ENCODE results near the gene N4BP2. TPM values are rescaled to one million over a fixed set of nuclear protein-coding genes. Genes with fewer than 3 reads are reported as not detected.
"Not testable (repeated sequence)": the region's sequence is repeated elsewhere in the genome, so short reads cannot be mapped to it uniquely, and the experiment has no call there.

N4BP2 gene
- total RNA-seq (2014; rRNA removed; shearing (Covaris generic)): 17.9 and 20.6 TPM in 2 replicates

DNA sequence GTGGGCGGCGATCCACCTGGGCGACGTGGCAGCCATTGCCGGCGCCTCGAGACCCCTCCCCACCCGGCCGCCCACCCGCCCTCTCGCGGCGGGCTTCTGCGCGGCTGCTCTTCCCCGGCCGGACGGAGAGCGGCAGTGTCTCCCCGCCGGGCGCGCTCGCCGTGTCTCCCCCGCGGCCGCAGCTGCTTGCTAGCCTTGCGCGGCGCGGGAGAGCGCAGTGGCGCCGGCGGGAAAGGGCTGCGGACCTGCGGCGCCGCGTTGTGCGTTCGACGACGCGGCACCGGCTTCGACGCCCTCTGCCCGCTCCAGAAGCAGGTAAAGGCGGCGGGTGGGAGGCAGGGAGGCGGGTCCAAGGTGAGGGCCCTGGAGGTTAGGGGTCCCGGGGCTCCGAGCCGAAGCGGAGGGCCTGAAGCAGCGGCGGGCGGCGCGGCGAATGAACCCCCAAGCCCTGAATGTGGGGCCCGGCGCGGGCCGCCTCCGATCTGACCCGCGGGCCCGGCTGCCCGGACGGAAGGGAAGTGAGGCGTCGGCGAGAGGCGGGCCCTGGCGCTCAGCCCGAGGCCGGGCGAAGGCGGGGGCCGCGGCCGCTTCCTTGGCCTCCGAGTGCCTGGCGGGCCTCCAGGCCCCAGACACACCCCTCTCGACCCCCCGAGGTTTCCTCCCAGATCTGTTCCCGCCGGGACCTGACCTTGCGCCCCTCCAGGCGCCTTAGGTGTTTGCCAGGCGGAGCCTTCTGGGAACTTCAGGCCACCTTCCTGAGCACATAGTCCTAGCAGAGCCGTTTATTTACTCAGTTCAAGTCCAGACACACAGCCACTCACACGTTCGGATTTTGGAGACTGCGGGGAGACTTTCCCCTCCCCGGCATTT is at the start of gene N4BP2:
TSS of gene N4BP2 (plus strand) at position 135 of the 870 bp plus-strand sequence. CDS start 40,491 bp downstream, outside the sequence.
- peak; percentile 79 to 85 for DNase-seq
- Histone ChIP-seq H3K4me3 (peak within 1 kb of the TSS; percentile 83), H3K4me1 (no peaks in the 10 kb centered on the region; the same call in 1 of the 2 replicates)

DNA sequence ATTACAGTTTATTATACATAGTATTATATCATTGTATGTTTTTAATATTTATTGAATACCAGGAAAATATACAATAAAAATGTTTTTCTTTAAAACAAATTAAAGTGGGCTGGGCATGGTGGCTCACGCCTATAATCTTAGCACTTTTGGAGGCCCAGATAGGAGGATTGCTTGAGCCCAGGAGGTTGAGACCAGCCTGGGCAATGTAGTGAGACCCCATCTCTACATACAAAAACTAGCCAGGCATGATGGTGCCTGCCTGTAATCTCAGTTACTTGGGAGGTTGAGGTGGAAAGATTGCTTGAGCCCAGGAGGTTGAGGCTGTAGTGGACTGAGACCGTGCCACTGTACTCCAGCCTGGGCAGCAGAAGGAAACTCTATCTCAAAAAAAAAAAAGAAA is 40.6 kb upstream of the N4BP2 start:
- H3K4me1 ChIP-seq: no peaks in the 10 kb centered on the region
- H3K9me3 ChIP-seq (replicated peaks): no peaks in the 10 kb centered on the region
- no peaks in the 10 kb centered on the region for H3K27me3 ChIP-seq
- no peaks in the 10 kb centered on the region for H3K36me3 ChIP-seq
- DNase-seq: no peak
- no peak overlapping the region for H3K4me3 ChIP-seq
- H3K27ac ChIP-seq: no peak overlapping the region

More for the DNA sequence above, at the start of gene N4BP2:
- Histone ChIP-seq H3K9me3 (replicated peaks) (no peaks in the 10 kb centered on the region), H3K36me3 (no peaks in the 10 kb centered on the region), H3K27me3 (no peaks in the 10 kb centered on the region), H3K27ac (peak within 1 kb of the TSS; percentile 95)

DNA sequence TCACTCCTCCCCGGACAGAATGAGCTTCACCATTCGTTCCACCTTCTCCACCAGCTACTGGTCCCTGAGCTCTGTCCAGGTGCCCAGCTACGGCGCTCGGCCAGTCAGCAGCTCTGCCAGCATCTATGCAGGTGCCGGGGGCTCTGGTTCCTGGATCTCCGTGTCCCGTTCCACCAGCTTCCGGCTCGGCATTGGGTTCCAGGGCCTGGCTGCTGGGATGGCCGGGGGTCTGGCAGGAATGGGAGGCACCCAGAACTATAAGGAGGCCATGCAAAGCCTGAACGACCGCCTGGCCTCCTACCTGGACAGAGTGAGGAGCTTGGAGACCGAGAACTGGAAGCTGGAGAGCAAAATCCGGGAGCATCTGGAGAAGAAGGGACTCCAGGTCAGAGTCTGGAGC is 36.4 kb upstream of the N4BP2 start:
- Histone ChIP-seq H3K4me1 (no peaks in the 10 kb centered on the region), H3K36me3 (no peaks in the 10 kb centered on the region), H3K4me3 (no peak overlapping the region), H3K27me3 (no peaks in the 10 kb centered on the region), H3K27ac (no peak overlapping the region), H3K9me3 (replicated peaks) (no peaks in the 10 kb centered on the region)
- no peak for DNase-seq

DNA sequence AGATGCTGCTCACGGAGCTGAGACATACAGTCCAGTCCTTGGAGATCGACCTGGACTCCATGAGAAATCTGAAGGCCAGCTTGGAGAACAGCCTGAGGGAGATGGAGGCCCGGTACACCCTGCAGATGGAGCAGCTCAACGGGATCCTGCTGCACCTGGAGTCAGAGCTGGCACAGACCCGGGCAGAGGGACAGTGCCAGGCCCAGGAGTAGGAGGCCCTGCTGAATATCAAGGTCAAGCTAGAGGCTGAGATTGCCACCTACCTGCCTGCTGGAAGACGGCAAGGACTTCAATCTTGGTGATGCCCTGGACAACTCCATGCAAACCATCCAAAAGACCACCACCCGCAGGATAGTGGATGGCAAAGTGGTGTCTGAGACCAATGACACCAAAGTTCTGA is 35.5 kb upstream of the N4BP2 start:
- not testable (repeated sequence) for H3K27ac ChIP-seq; H3K9me3 ChIP-seq (replicated peaks); H3K4me1 ChIP-seq; H3K36me3 ChIP-seq; H3K4me3 ChIP-seq; DNase-seq; H3K27me3 ChIP-seq

DNA sequence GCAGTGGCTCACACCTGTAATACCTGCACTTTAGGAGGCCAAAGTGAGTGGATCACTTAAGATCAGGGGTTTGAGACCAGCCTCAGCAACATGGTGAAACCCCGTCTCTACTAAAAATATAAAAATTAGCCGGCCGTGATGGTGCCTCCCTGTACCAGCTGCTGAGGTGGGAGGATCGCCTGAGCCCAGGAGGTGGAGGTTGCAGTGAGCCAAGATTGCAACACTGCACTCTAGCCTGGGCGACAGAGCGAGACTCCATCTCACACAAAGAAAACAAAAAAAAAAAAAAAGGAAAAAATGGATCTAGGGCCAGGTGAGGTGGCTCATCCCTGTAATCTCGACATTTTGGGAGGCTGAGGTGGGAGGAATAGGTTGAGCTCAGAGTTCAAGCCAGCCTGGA is 32.6 kb upstream of the N4BP2 start:
- not testable (repeated sequence) for H3K27ac ChIP-seq; H3K4me1 ChIP-seq; H3K9me3 ChIP-seq (replicated peaks); H3K4me3 ChIP-seq; H3K27me3 ChIP-seq; H3K36me3 ChIP-seq; DNase-seq

DNA sequence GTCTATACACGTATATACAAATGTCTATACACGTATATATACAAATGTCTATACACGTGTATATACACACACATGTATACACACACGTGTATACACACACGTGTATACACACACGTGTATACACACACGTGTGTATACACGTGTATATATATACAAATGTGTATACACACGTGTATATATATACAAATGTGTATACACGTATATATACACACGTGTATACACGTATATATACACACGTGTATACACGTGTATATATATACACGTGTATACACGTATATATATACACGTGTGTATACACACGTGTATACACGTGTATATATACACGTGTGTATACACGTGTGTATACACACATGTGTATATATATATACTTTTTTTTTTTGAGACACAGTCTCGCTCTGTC is 23.9 kb upstream of the N4BP2 start:
- Histone ChIP-seq H3K9me3 (replicated peaks) (no peaks in the 10 kb centered on the region), H3K36me3 (no peaks in the 10 kb centered on the region), H3K27me3 (no peaks in the 10 kb centered on the region), H3K4me3 (no peak overlapping the region), H3K4me1 (no peaks in the 10 kb centered on the region), H3K27ac (no peak overlapping the region)
- DNase-seq: no peak

DNA sequence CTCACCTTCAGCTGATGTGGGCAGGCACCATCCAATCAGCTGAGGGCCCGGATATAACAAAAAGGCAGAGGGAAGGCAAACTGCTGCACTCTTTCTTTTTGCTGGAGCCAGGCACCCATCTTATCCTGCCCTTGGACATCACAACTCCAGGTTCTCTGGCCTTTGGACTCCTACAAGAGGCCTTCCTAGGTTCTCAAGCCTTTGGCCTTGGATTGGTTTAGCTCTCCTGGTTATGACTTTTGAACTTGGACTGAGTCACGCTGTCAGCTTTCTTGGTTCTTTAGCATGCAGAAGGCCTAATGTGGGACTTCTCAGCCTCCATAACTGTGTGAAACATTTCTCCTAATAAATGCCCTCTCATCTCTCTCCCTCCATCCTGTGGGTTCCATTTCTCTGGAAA is 23.0 kb upstream of the N4BP2 start:
- Histone ChIP-seq H3K27me3 (no peaks in the 10 kb centered on the region), H3K4me3 (no peak overlapping the region), H3K27ac (no peak overlapping the region), H3K9me3 (replicated peaks) (no peaks in the 10 kb centered on the region), H3K36me3 (no peaks in the 10 kb centered on the region), H3K4me1 (no peaks in the 10 kb centered on the region)
- no peak for DNase-seq

DNA sequence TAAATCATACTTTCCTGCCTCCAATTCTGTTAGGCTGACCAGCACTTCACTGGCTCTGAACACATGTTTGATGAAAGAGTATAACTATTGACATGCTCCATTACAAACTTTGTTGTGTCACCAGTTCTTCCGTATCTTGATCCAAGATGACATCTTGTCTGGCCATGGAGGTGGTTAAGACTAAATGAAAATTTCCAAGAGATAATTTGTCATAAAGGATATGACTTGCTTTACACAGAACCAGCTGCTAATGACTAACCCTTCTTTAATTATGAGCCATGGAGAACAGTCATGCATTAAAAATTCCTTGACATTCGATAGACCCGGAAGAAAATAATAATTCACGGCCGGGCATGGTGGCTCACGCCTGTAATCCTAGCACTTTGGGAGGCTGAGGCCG is 17.7 kb upstream of the N4BP2 start:
- Histone ChIP-seq H3K27ac (no peak overlapping the region), H3K27me3 (no peaks in the 10 kb centered on the region), H3K9me3 (replicated peaks) (no peaks in the 10 kb centered on the region), H3K4me1 (no peaks in the 10 kb centered on the region), H3K36me3 (no peaks in the 10 kb centered on the region), H3K4me3 (no peak overlapping the region)
- DNase-seq: no peak

DNA sequence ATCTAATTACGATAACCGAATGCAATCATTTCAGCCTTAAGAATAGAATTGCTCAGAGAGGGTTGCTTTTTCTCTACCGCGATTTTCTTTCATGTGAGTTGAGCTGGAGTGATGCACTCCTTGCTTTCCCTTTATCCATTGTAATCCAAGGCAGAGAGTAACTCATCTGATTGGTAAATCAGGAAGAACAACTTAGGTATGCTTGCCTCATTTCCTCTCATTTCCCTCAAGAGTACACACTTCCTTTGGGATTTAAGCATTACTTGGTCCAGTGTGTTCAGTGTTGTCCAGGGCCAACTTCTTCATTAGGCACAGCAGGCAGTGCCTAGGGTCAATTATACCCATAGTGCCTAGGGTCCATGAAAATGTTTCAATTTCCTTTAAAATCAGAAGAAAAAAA is 15.7 kb upstream of the N4BP2 start:
- H3K36me3 ChIP-seq: no peaks in the 10 kb centered on the region
- no peaks in the 10 kb centered on the region for H3K27me3 ChIP-seq
- no peak overlapping the region for H3K27ac ChIP-seq
- H3K4me1 ChIP-seq: no peaks in the 10 kb centered on the region
- DNase-seq: no peak
- H3K4me3 ChIP-seq: no peak overlapping the region
- no peaks in the 10 kb centered on the region for H3K9me3 ChIP-seq (replicated peaks)

DNA sequence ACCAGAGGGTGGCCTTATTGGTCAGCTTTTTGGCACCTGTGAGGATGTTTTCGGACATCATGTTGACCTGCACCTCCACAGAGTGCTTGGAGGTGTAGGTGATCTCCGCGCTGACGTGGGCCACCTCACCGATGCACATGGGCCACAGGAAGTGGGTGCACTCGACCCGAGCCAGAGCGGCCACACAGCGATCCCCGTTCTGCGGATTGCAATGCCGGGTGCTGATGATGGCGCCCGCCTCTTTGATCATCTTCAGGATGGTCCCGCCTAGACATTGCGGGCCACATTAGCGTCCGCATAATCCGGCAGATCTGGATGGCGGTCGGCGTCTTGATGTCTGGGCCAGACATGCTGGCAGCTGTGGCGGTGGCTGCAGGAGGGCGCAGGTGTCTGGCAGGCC is 12.9 kb upstream of the N4BP2 start:
- Histone ChIP-seq H3K9me3 (replicated peaks) (no peaks in the 10 kb centered on the region), H3K4me1 (0 out of 2 replicates have a peak, but pooled peaks cover 3% of the 10 kb centered on the region), H3K36me3 (no peaks in the 10 kb centered on the region), H3K4me3 (no peak overlapping the region), H3K27ac (no peak overlapping the region), H3K27me3 (no peaks in the 10 kb centered on the region)
- DNase-seq: no peak

DNA sequence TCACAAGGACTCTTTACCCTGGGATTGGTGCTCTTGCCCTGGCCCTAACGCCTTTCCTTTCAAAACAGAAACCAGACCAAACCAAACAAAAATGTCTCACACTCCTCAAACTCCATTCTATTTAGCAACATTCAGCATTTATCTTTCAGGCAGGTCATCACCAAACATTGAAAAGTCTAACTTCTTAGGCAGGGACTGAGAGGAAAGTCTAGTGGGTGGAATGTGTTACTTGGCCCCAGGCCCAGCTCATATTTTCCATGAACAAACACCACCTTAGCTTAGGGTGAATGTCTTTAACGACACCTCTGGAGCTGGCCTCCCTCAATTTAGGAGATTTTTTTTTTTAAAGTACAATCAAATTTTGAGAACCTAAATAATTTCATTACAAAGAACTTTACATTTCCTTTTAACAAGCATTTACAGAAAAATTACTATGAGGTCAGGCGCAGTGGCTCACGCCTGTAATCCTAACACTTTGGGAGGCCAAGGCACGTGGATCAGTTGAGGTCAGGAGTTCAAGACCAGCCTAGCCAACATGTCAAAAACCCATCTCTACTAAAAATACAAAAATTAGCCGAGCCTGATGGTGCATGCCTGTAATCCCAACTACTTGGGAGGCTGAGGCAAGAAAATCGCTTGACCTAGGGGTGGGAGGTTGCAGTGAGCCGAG is 10.2 kb upstream of the N4BP2 start:
- no peaks in the 10 kb centered on the region for H3K9me3 ChIP-seq (replicated peaks)
- 0 out of 2 replicates have a peak, but pooled peaks cover 3% of the 10 kb centered on the region for H3K4me1 ChIP-seq
- H3K4me3 ChIP-seq: no peak overlapping the region
- H3K36me3 ChIP-seq: no peaks in the 10 kb centered on the region
- no peaks in the 10 kb centered on the region for H3K27me3 ChIP-seq
- no peak overlapping the region for H3K27ac ChIP-seq
- DNase-seq: no peak

DNA sequence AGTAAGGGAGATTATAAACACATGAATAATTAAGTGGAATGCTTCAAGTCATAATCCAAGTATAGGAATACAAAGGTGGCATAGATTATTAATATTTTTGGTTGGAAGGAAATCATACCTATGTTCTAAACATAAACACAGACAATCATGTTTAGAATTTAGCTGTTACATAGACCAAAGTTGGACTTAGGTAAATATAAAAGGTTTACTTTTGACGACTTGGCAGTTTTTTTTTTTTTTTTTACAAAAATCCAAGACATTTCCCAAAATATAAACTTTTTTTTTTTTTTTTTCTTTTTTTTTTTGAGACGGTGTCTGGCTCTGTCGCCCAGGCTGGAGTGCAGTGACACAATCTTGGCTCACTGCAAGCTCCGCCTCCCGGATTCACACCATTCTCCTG is 3.5 kb upstream of the N4BP2 start:
- Histone ChIP-seq H3K4me3 (no peak overlapping the region), H3K36me3 (no peaks in the 10 kb centered on the region), H3K9me3 (replicated peaks) (no peaks in the 10 kb centered on the region), H3K27ac (no peak overlapping the region), H3K27me3 (no peaks in the 10 kb centered on the region), H3K4me1 (no peaks in the 10 kb centered on the region; the same call in 1 of the 2 replicates)
- no peak for DNase-seq

DNA sequence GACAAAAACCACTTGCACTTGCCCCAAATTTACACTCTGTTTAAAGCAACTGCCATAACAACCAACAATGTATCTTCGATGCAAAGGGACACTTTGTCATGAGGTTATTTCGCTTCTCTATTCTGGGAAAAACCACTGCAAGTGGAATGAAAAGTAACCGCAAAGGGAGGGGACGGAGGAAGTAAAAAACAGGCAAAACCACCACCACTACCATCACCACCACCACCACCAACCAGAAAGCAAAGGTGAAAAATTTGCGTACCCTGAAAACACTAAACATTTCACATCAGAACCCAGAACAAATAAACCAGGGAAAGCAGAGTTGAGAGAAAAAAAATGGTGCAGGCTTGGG is 1.2 kb upstream of the N4BP2 start:
- H3K36me3 ChIP-seq: no peaks in the 10 kb centered on the region
- no peaks in the 10 kb centered on the region; the same call in 1 of the 2 replicates for H3K4me1 ChIP-seq
- no peaks in the 10 kb centered on the region for H3K9me3 ChIP-seq (replicated peaks)
- no peak for DNase-seq
- no peaks in the 10 kb centered on the region for H3K27me3 ChIP-seq
- H3K27ac ChIP-seq: peak overlapping the region; percentile 95
- H3K4me3 ChIP-seq: peak overlapping the region; percentile 83

DNA sequence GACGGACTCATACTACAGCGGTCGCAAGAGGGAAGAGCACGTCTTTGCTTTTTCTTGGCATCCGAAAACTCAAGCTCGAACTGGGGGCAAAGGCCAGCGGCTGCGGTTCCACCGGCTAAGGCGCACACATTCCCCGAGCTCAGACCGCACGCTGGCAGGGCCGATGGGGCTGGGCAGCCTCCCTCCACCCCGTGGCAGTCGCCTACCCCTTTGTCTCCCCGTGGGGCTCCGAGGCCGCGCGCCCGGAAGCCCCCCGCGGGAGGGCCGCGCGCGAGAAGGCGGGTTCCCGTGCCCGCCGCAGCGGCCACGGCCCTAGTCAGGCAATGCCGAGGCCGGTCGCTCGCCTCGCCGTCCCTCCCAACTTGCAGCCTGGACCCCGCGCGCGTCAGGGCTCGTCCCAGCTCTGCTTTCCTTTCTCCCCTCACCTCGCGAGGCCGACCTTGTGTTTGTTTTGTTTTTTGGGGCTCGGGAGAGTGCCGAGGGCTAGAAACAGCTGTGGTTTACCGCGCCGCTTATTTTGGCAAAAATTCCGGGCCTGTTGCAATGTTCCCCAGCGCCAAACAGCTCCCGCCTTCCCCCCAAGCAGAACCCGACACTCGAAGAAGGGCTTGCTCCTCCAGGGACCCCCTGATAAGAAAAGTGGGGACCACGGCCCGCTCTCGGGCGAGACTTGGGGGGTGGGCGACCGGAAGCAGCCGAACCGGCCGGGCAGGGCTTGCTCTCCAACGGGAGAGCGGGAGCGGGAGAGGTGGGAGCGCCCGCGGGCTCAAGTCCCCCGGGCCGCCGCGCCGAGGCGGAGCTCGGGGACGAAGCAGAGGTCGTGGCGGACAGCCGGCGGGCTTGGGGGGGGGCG is 561 bp upstream of the N4BP2 start:
- Histone ChIP-seq H3K27me3 (no peaks in the 10 kb centered on the region), H3K27ac (peak overlapping the region; percentile 95), H3K36me3 (no peaks in the 10 kb centered on the region), H3K4me3 (peak overlapping the region; percentile 83), H3K9me3 (replicated peaks) (no peaks in the 10 kb centered on the region), H3K4me1 (no peaks in the 10 kb centered on the region; the same call in 1 of the 2 replicates)
- peak; percentile 80 to 81 for DNase-seq

All from SJCRH30 (cell line).